Measurements from ENCODE around the gene HOXA11.

HOXA11 gene

DNA sequence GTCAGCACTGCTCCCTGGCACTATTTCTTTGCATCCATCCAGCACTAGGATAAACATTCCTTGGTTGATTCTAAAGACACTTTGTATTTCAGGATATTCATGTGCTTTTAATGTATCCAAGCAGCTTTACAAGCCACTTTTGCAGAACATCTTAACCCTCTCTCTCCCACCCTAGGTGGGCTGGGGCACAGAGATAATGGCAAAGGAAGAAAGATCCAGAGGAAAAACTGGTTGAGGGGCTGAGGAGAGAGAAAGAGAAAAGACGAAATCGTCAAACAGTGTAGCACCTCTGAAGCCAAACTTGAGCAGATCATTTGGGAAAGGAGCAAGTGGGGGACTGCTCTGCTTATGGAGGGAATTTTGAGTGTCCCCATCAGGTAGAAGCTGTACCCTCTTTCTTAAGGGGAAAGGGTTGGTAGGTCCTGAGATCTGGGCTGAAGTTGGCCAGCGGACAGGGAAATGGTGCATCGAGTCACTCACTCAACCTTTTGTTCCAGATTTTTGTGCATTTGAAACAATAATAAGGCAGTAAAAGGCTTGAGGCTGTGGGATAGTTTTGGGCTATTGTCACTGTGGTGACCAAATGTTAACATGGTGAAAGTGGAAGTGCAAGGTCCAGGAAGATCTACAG lies 19.0 kb upstream of the HOXA11 start:
- Histone ChIP-seq H3K36me3 (ENCODE audit: control insufficient read depth, insufficient read depth, low read length) (no peaks in the 10 kb centered on the region), H3K9me3 (ENCODE audit: control insufficient read depth, insufficient read depth, low read length) (no peaks in the 10 kb centered on the region), H3K4me3 (ENCODE audit: low read depth, low read length) (no peak overlapping the region), H3K9ac (ENCODE audit: low read depth, low read length) (no peak overlapping the region), H3K4me1 (ENCODE audit: control insufficient read depth, insufficient read depth, low read length) (no peaks in the 10 kb centered on the region), H3K27me3 (ENCODE audit: control insufficient read depth, insufficient read depth, low read length) (peaks cover 94% of the 10 kb centered on the region)

GRCh38 chr7:27203365-27203953 lies 18.4 kb upstream of the HOXA11 start:
- Histone ChIP-seq H3K27me3 (ENCODE audit: control insufficient read depth, insufficient read depth, low read length) (peaks cover 94% of the 10 kb centered on the region), H3K36me3 (ENCODE audit: control insufficient read depth, insufficient read depth, low read length) (no peaks in the 10 kb centered on the region), H3K9ac (ENCODE audit: low read depth, low read length) (no peak overlapping the region), H3K4me3 (ENCODE audit: low read depth, low read length) (no peak overlapping the region), H3K9me3 (ENCODE audit: control insufficient read depth, insufficient read depth, low read length) (no peaks in the 10 kb centered on the region), H3K4me1 (ENCODE audit: control insufficient read depth, insufficient read depth, low read length) (no peaks in the 10 kb centered on the region)

GRCh38 chr7:27202862-27203134 lies 17.8 kb upstream of the HOXA11 start:
- no peak overlapping the region for H3K4me3 ChIP-seq (ENCODE audit: low read depth, low read length)
- H3K27me3 ChIP-seq (ENCODE audit: control insufficient read depth, insufficient read depth, low read length), result peaks cover 94% of the 10 kb centered on the region

GRCh38 chr7:27202018-27202861 lies 17.2 kb upstream of the HOXA11 start:
- H3K4me3 ChIP-seq (ENCODE audit: low read depth, low read length), result peak overlapping the region; percentile 33
- no peaks in the 10 kb centered on the region for H3K36me3 ChIP-seq (ENCODE audit: control insufficient read depth, insufficient read depth, low read length)
- H3K9me3 ChIP-seq (ENCODE audit: control insufficient read depth, insufficient read depth, low read length), result no peaks in the 10 kb centered on the region
- H3K4me1 ChIP-seq (ENCODE audit: control insufficient read depth, insufficient read depth, low read length), result no peaks in the 10 kb centered on the region
- H3K27me3 ChIP-seq (ENCODE audit: control insufficient read depth, insufficient read depth, low read length), result peaks cover 94% of the 10 kb centered on the region
- no peak overlapping the region for H3K9ac ChIP-seq (ENCODE audit: low read depth, low read length)

More at GRCh38 chr7:27202862-27203134, 17.8 kb upstream of the HOXA11 start:
- H3K9me3 ChIP-seq (ENCODE audit: control insufficient read depth, insufficient read depth, low read length), result no peaks in the 10 kb centered on the region
- no peaks in the 10 kb centered on the region for H3K4me1 ChIP-seq (ENCODE audit: control insufficient read depth, insufficient read depth, low read length)
- no peaks in the 10 kb centered on the region for H3K36me3 ChIP-seq (ENCODE audit: control insufficient read depth, insufficient read depth, low read length)
- H3K9ac ChIP-seq (ENCODE audit: low read depth, low read length), result no peak overlapping the region

GRCh38 chr7:27201580-27202017 lies 16.6 kb upstream of the HOXA11 start:
- H3K27me3 ChIP-seq (ENCODE audit: control insufficient read depth, insufficient read depth, low read length), result peaks cover 94% of the 10 kb centered on the region
- no peaks in the 10 kb centered on the region for H3K9me3 ChIP-seq (ENCODE audit: control insufficient read depth, insufficient read depth, low read length)
- H3K4me1 ChIP-seq (ENCODE audit: control insufficient read depth, insufficient read depth, low read length), result no peaks in the 10 kb centered on the region
- H3K4me3 ChIP-seq (ENCODE audit: low read depth, low read length), result peak overlapping the region; percentile 38
- no peaks in the 10 kb centered on the region for H3K36me3 ChIP-seq (ENCODE audit: control insufficient read depth, insufficient read depth, low read length)
- H3K9ac ChIP-seq (ENCODE audit: low read depth, low read length), result no peak overlapping the region

DNA sequence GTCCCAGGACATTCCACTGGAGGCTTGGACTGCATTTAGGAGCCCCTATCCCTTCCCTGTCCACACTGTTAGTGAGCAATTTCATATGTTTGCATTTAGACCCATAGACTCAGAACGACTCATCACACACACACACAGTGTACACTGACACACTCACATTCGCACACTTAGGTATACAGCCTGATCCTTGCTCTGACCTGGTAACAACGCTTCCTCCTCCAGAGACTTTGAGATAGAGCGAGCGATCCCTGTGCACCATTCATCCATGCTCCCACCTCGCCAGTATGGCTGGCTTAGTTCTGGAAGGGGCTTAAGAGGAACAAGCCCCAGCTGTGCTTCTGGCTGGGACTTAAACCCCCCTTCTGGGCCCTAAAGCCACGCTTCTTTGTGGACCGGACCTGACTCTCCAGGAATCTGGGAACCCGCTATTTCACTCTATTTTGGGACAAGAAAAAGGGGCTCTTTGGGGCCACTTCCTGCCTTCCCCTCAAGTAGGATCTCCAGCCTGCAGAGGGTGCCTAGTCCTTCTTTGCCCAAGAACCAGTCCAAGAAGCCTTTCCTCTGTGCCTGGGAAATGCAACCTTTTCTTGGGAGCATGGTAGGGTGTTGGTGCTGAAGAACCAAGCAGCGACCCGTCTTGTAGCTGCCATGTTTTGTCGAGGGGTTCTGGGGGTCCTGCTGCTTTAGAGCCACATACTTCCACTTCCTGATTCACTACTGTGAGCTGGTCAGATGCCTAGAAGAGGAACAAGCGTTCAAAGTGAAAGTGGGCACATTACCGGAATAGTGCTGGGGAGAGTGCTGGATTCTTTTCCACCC lies 15.9 kb upstream of the HOXA11 start:
- Histone ChIP-seq H3K36me3 (ENCODE audit: control insufficient read depth, insufficient read depth, low read length) (no peaks in the 10 kb centered on the region), H3K9ac (ENCODE audit: low read depth, low read length) (no peak overlapping the region), H3K9me3 (ENCODE audit: control insufficient read depth, insufficient read depth, low read length) (no peaks in the 10 kb centered on the region), H3K4me3 (ENCODE audit: low read depth, low read length) (peak overlapping the region; percentile 38), H3K4me1 (ENCODE audit: control insufficient read depth, insufficient read depth, low read length) (no peaks in the 10 kb centered on the region), H3K27me3 (ENCODE audit: control insufficient read depth, insufficient read depth, low read length) (peaks cover 94% of the 10 kb centered on the region)

DNA sequence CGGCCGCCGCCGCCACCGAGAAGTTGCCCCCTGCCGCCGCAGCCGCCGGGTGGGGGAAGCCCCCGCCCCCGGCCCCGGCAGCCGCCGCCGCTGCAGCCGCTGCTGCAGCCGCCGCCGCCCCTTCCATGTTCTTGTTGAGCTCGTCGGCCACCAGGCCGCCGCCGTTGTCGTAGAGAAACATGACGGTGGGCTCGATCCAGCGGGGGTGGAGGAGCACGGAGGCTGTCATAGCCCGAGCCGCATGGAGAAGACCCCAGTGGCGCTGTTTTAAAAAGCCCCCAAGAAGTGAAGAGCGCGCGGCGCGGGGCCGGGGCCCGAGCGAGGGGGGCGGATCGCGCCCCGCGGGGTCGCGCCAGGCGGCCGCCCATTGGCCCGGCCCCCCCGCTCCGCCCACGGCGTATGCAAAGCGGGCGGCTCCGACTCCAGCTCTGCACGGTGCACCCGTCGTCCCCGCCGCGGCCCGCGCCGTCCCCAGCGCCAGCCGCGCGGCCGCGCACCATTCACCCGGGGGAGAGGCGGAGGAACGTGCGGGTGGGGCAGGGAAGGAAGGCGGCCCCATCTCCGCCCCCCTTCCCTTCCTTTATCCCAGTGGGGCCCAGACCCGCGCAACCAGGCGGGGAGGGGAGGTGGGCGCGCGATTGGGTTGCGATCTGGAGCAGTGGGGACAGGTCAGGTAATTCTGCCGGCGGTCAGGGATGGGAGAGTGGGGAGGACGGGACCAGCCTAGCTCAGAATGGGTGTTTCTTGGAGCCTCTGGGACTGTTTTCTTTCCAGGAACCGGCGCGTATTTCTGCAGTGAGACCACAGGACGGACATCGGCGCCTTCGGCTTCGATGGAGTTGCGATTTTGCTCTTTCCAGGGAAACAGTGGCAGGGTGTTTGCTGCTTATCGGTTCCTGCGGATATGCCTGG lies 15.1 kb upstream of the HOXA11 start, which contains the start of gene HOXA13:
Gene HOXA13, minus strand, starts transcription at position 243 of the 912 bp plus-strand sequence. Its CDS starts 14 bp downstream, at position 229.
- no peaks in the 10 kb centered on the region for H3K4me1 ChIP-seq (ENCODE audit: control insufficient read depth, insufficient read depth, low read length)
- peak within 1 kb of the TSS; percentile 38 for H3K4me3 ChIP-seq (ENCODE audit: low read depth, low read length)
- peaks cover 94% of the 10 kb centered on the region for H3K27me3 ChIP-seq (ENCODE audit: control insufficient read depth, insufficient read depth, low read length)
- no peaks in the 10 kb centered on the region for H3K9me3 ChIP-seq (ENCODE audit: control insufficient read depth, insufficient read depth, low read length)
- H3K36me3 ChIP-seq (ENCODE audit: control insufficient read depth, insufficient read depth, low read length), result no peaks in the 10 kb centered on the region
- H3K9ac ChIP-seq (ENCODE audit: low read depth, low read length), result no peak within 1 kb of the TSS

- H3K4me3 ChIP-seq (ENCODE audit: low read depth, low read length), result peak overlapping the region; percentile 28
- H3K4me1 ChIP-seq (ENCODE audit: control insufficient read depth, insufficient read depth, low read length), result no peaks in the 10 kb centered on the region
- peaks cover 94% of the 10 kb centered on the region for H3K27me3 ChIP-seq (ENCODE audit: control insufficient read depth, insufficient read depth, low read length)
- H3K9ac ChIP-seq (ENCODE audit: low read depth, low read length), result no peak overlapping the region
- H3K9me3 ChIP-seq (ENCODE audit: control insufficient read depth, insufficient read depth, low read length), result no peaks in the 10 kb centered on the region
- no peaks in the 10 kb centered on the region for H3K36me3 ChIP-seq (ENCODE audit: control insufficient read depth, insufficient read depth, low read length)
Observed at GRCh38 chr7:27198871-27199801, 14.1 kb upstream of the HOXA11 start.

- Histone ChIP-seq H3K27me3 (ENCODE audit: control insufficient read depth, insufficient read depth, low read length) (peaks cover 94% of the 10 kb centered on the region), H3K4me3 (ENCODE audit: low read depth, low read length) (peak overlapping the region; percentile 28), H3K9me3 (ENCODE audit: control insufficient read depth, insufficient read depth, low read length) (no peaks in the 10 kb centered on the region), H3K36me3 (ENCODE audit: control insufficient read depth, insufficient read depth, low read length) (no peaks in the 10 kb centered on the region), H3K9ac (ENCODE audit: low read depth, low read length) (no peak overlapping the region), H3K4me1 (ENCODE audit: control insufficient read depth, insufficient read depth, low read length) (no peaks in the 10 kb centered on the region)
Observed at GRCh38 chr7:27198138-27198841, 13.3 kb upstream of the HOXA11 start.

Data from iPS-15b (cell line).